ENCODE measurements around the gene CACNA2D3. TPM values are rescaled to one million over a fixed set of nuclear protein-coding genes. Genes with fewer than 3 reads are reported as not detected.
A peak's percentile ranks its signal among the peaks of the same experiment; 100 is the strongest.

Gene CACNA2D3
- total and polyA plus RNA-seq, 2 experiments from 2014 or later = 1.1 to 2.5 TPM

DNA sequence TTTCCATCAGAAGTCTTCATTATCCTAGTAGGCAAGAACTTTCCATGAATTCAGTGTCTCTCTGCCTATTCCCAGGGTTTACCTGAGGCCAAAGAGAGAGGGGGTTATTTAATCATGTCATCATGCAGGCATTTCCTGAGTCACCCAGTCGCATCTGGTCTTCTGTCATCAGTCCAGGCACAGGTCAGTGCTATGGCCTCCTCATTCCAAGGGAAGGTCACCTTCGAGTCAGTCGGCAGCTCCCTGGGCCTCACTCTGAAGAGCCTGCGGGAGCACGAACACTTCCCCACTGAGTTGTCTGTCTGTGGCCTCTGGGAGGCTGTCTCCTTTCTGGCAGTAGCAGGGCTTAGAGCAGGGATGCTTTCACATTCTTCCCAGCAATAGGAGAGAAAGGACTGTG is 831.7 kb downstream of the CACNA2D3 start:
- WGBS (ENCODE audit: low lambda C conversion rate, missing lambda C conversion rate) = 28% methylated on average over 5 of the region's 5 CpGs
- Histone ChIP-seq H3K9me3 (ENCODE audit: low read depth) (no peaks in the 10 kb centered on the region), H4K20me1 (ENCODE audit: insufficient read depth, poor library complexity, severe bottlenecking) (no peaks in the 10 kb centered on the region), H3K79me2 (no peaks in the 10 kb centered on the region), H3K4me1 (ENCODE audit: insufficient read depth) (peaks cover 20% of the 10 kb centered on the region), H3K27me3 (no peaks in the 10 kb centered on the region), H2AFZ (no peak overlapping the region), H3K36me3 (replicated peaks; ENCODE audit: insufficient read depth, low read depth) (no peaks in the 10 kb centered on the region), H3K27ac (peak overlapping the region; percentile 38), H3K4me2 (no peak overlapping the region), H3K4me3 (no peak overlapping the region), H3K9me2 (replicated peaks; ENCODE audit: insufficient read depth) (no peaks in the 10 kb centered on the region)
- TF ChIP-seq EZH2phosphoT487 (IDR thresholded peaks at IDR 0.05; ENCODE audit: low read depth, severe bottlenecking, unreplicated experiment) (no peak), EZH2 (IDR thresholded peaks at IDR 0.05; ENCODE audit: borderline replicate concordance) (no peak), CTCF (IDR thresholded peaks at IDR 0.05; ENCODE audit: poor library complexity) (no peak)
- peak; percentile 56 for DNase-seq (ENCODE audit: low spot score)

- no peaks in the 10 kb centered on the region for H4K20me1 ChIP-seq (ENCODE audit: insufficient read depth, poor library complexity, severe bottlenecking)
- no peak for DNase-seq (ENCODE audit: low spot score)
- no peaks in the 10 kb centered on the region for H3K9me3 ChIP-seq (ENCODE audit: low read depth)
- no peaks in the 10 kb centered on the region for H3K79me2 ChIP-seq
- TF ChIP-seq EZH2phosphoT487 (IDR thresholded peaks at IDR 0.05; ENCODE audit: low read depth, severe bottlenecking, unreplicated experiment) = no peak
- TF ChIP-seq CTCF (IDR thresholded peaks at IDR 0.05; ENCODE audit: poor library complexity) = no peak
- TF ChIP-seq EZH2 (IDR thresholded peaks at IDR 0.05; ENCODE audit: borderline replicate concordance) = no peak
- H3K9me2 ChIP-seq (replicated peaks; ENCODE audit: insufficient read depth) = no peaks in the 10 kb centered on the region
- H3K36me3 ChIP-seq (replicated peaks; ENCODE audit: insufficient read depth, low read depth) = no peaks in the 10 kb centered on the region
- H3K27ac ChIP-seq = peak overlapping the region; percentile 38
- WGBS (ENCODE audit: low lambda C conversion rate, missing lambda C conversion rate) = 76% methylated on average over 5 of the region's 5 CpGs
- H3K4me2 ChIP-seq = no peak overlapping the region
- no peaks in the 10 kb centered on the region for H3K27me3 ChIP-seq
- H3K4me3 ChIP-seq = no peak overlapping the region
- peaks cover 20% of the 10 kb centered on the region for H3K4me1 ChIP-seq (ENCODE audit: insufficient read depth)
- H2AFZ ChIP-seq = no peak overlapping the region
Measured at GRCh38 chr3:54954521-54954920, 832.2 kb downstream of the CACNA2D3 start.

DNA sequence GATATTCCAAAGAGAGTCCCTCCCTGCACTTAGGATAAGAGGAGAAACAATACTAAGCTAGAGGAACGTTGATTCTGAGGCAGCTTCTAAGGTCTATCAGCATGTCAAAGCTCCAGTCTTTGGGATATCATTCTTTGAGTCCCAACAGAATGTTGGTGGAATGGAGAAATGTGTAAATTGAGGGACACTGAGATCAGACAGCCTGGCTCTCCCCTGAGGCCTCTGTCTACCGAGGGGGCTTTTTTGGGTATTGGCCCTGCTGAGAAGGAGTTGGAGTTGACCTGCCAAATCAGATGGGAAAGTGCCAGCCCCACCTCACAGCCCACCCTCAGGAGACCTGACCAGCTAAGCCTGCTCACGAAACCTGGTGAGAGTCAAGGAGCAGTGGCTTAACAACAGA is 833.1 kb downstream of the CACNA2D3 start:
- Histone ChIP-seq H3K36me3 (replicated peaks; ENCODE audit: insufficient read depth, low read depth) (no peaks in the 10 kb centered on the region), H3K4me1 (ENCODE audit: insufficient read depth) (peaks cover 13% of the 10 kb centered on the region), H2AFZ (no peak overlapping the region), H4K20me1 (ENCODE audit: insufficient read depth, poor library complexity, severe bottlenecking) (no peaks in the 10 kb centered on the region), H3K27ac (no peak overlapping the region), H3K79me2 (no peaks in the 10 kb centered on the region), H3K27me3 (no peaks in the 10 kb centered on the region), H3K4me2 (no peak overlapping the region), H3K4me3 (no peak overlapping the region), H3K9me3 (ENCODE audit: low read depth) (no peaks in the 10 kb centered on the region), H3K9me2 (replicated peaks; ENCODE audit: insufficient read depth) (no peaks in the 10 kb centered on the region)
- DNase-seq (ENCODE audit: low spot score) = no peak
- TF ChIP-seq EZH2phosphoT487 (IDR thresholded peaks at IDR 0.05; ENCODE audit: low read depth, severe bottlenecking, unreplicated experiment) (no peak), EZH2 (IDR thresholded peaks at IDR 0.05; ENCODE audit: borderline replicate concordance) (no peak), CTCF (IDR thresholded peaks at IDR 0.05; ENCODE audit: poor library complexity) (no peak)
- 78% methylated on average over 3 of the region's 3 CpGs for WGBS (ENCODE audit: low lambda C conversion rate, missing lambda C conversion rate)

GRCh38 chr3:54955941-54956340 is 833.6 kb downstream of the CACNA2D3 start:
- Histone ChIP-seq H3K9me2 (replicated peaks; ENCODE audit: insufficient read depth) (no peaks in the 10 kb centered on the region), H3K27ac (no peak overlapping the region), H3K4me2 (no peak overlapping the region), H3K36me3 (replicated peaks; ENCODE audit: insufficient read depth, low read depth) (no peaks in the 10 kb centered on the region), H3K4me3 (no peak overlapping the region), H4K20me1 (ENCODE audit: insufficient read depth, poor library complexity, severe bottlenecking) (no peaks in the 10 kb centered on the region), H3K9me3 (ENCODE audit: low read depth) (no peaks in the 10 kb centered on the region), H3K27me3 (no peaks in the 10 kb centered on the region), H2AFZ (no peak overlapping the region), H3K79me2 (no peaks in the 10 kb centered on the region), H3K4me1 (ENCODE audit: insufficient read depth) (peaks cover 10% of the 10 kb centered on the region)
- WGBS (ENCODE audit: low lambda C conversion rate, missing lambda C conversion rate) = 98% methylated on average over 6 of the region's 6 CpGs
- no peak for DNase-seq (ENCODE audit: low spot score)
- no peak for TF ChIP-seq EZH2phosphoT487 (IDR thresholded peaks at IDR 0.05; ENCODE audit: low read depth, severe bottlenecking, unreplicated experiment)
- TF ChIP-seq EZH2 (IDR thresholded peaks at IDR 0.05; ENCODE audit: borderline replicate concordance) = no peak
- no peak for TF ChIP-seq CTCF (IDR thresholded peaks at IDR 0.05; ENCODE audit: poor library complexity)

Measured in hepatocyte (in vitro differentiated cells).